ENCODE measurements around the gene CIAO1. TPM values are rescaled to one million over a fixed set of nuclear protein-coding genes. Genes with fewer than 3 reads are reported as not detected.

CIAO1 gene
- polyA plus RNA-seq, 3 donors, result 73.7 to 93.8 (median 89.4) TPM

DNA sequence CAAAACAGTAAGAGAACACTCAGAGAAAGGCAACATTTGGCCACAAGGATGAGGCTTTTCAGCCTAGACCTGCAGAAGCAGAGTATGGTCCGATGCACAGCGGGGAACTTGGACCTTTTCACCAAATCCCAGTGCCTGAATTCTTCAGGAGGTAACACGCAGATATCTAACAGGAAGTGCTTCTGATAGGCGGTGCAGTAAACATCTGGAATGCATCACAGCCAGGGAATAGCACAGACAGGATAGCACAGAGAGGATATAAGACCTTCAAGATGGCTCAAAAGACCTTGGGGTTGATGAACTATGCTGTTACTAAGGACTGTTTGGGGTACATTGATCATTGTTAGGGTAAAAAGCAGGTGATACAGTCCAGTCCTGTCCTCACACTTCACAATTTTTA lies 1.9 kb upstream of the CIAO1 start:
- peaks cover 58 to 73% of the 10 kb centered on the region in 2 donors for H3K4me1 ChIP-seq (ENCODE audit: control insufficient read depth in 1 of 2, insufficient read depth in 2 of 2, low read length in 2 of 2)
- H3K4me3 ChIP-seq (replicated peaks in 1 of 3; ENCODE audit: low read depth in 2 of 3, low read length in 3 of 3), result peak overlapping the region; percentile 95 to 98 (median 98)
- H2AFZ ChIP-seq (ENCODE audit: insufficient read depth, low read depth, low read length, poor library complexity, severe bottlenecking), result no peak overlapping the region
- H3K4me2 ChIP-seq (replicated peaks; ENCODE audit: extremely low read depth, low read length, poor library complexity, severe bottlenecking), result peak overlapping the region; percentile 99
- H3K36me3 ChIP-seq (replicated peaks in 1 of 2; ENCODE audit: control insufficient read depth in 1 of 2, insufficient read depth in 2 of 2, low read length in 2 of 2), result peaks cover 27 to 62% of the 10 kb centered on the region in 2 donors
- 95% methylated on average over 3 of the region's 4 CpGs for WGBS (ENCODE audit: insufficient coverage)
- peaks cover 88% of the 10 kb centered on the region for H3K79me2 ChIP-seq (ENCODE audit: insufficient read depth, low read length)
- Mint-ChIP-seq H3K4me3 (peak overlapping the region; percentile 90 to 96), H3K9me3 (no peaks in the 10 kb centered on the region), H3K27me3 (ENCODE audit: low read depth in 3 of 3) (peaks cover 0 to 3% (median 0%) of the 10 kb centered on the region in 3 donors), H3K36me3 (peaks cover 64 to 74% of the 10 kb centered on the region in 2 donors), H3K4me1 (peaks cover 63% of the 10 kb centered on the region), H3K27ac (peak overlapping the region; percentile 30 to 93 (median 85))
- no peak for DNase-seq
- H4K20me1 ChIP-seq (ENCODE audit: insufficient read depth, low read length), result peaks cover 40% of the 10 kb centered on the region
- TF ChIP-seq CTCF (IDR thresholded peaks at IDR 0.05), result no peak
- H3K9me3 ChIP-seq (replicated peaks in 1 of 2; ENCODE audit: control insufficient read depth in 1 of 2, insufficient read depth in 1 of 2, low read length in 2 of 2), result no peaks in the 10 kb centered on the region
- intact Hi-C loops (cut with micrococcal nuclease), result loop anchor here (2.0 to 10.0 kb wide), 5 partner anchors 23 to 269 kb away; partner anchors contain the start of genes ANKRD36C (in 1 of the 2), DUSP2 (in 1 of the 2) and STARD7 (in 1 of the 2)
- peak overlapping the region; percentile 97 for H3K9ac ChIP-seq (ENCODE audit: insufficient read depth, low read length, poor library complexity, severe bottlenecking)
- peak overlapping the region in 1 of 2 donors; percentile 97 for H3K27ac ChIP-seq (ENCODE audit: low read depth in 1 of 2, low read length in 2 of 2)
- H3K27me3 ChIP-seq (ENCODE audit: control insufficient read depth in 2 of 2, insufficient read depth in 2 of 2, low read length in 2 of 2), result no peaks in the 10 kb centered on the region

- Histone ChIP-seq H3K27ac (ENCODE audit: low read depth in 1 of 2, low read length in 2 of 2) (peak overlapping the region; percentile 41 to 97), H3K36me3 (replicated peaks in 1 of 2; ENCODE audit: control insufficient read depth in 1 of 2, insufficient read depth in 2 of 2, low read length in 2 of 2) (peaks cover 33 to 62% of the 10 kb centered on the region in 2 donors), H3K27me3 (ENCODE audit: control insufficient read depth in 2 of 2, insufficient read depth in 2 of 2, low read length in 2 of 2) (no peaks in the 10 kb centered on the region), H2AFZ (ENCODE audit: insufficient read depth, low read depth, low read length, poor library complexity, severe bottlenecking) (peak overlapping the region; percentile 92), H3K79me2 (ENCODE audit: insufficient read depth, low read length) (peaks cover 81% of the 10 kb centered on the region), H3K4me1 (ENCODE audit: control insufficient read depth in 1 of 2, insufficient read depth in 2 of 2, low read length in 2 of 2) (peaks cover 51 to 66% of the 10 kb centered on the region in 2 donors), H3K9me3 (replicated peaks in 1 of 2; ENCODE audit: control insufficient read depth in 1 of 2, insufficient read depth in 1 of 2, low read length in 2 of 2) (no peaks in the 10 kb centered on the region), H4K20me1 (ENCODE audit: insufficient read depth, low read length) (peaks cover 40% of the 10 kb centered on the region), H3K4me2 (replicated peaks; ENCODE audit: extremely low read depth, low read length, poor library complexity, severe bottlenecking) (peak overlapping the region; percentile 99), H3K4me3 (replicated peaks in 1 of 3; ENCODE audit: low read depth in 2 of 3, low read length in 3 of 3) (peak overlapping the region; percentile 95 to 98 (median 98)), H3K9ac (ENCODE audit: insufficient read depth, low read length, poor library complexity, severe bottlenecking) (peak overlapping the region; percentile 97)
- Mint-ChIP-seq H3K4me1 (peaks cover 56% of the 10 kb centered on the region), H3K36me3 (peaks cover 63 to 74% of the 10 kb centered on the region in 2 donors), H3K9me3 (no peaks in the 10 kb centered on the region), H3K27ac (peak overlapping the region; percentile 82 to 93 (median 87)), H3K4me3 (peak overlapping the region; percentile 90 to 96), H3K27me3 (ENCODE audit: low read depth in 3 of 3) (peaks cover 0 to 3% (median 0%) of the 10 kb centered on the region in 3 donors)
- WGBS (ENCODE audit: insufficient coverage), result 14% methylated on average over 28 of the region's 33 CpGs
- DNase-seq, result peak in 2 of 3 donors; percentile 47 to 52
- intact Hi-C loops (cut with micrococcal nuclease), result loop anchor here (2.0 to 10.0 kb wide), 7 partner anchors 24 to 270 kb away; partner anchors contain the start of genes ANKRD36C (in 1 of the 2), DUSP2 (in 1 of the 2), SNRNP200 (in 1 of the 2) and STARD7 (in 1 of the 2)
- TF ChIP-seq CTCF (IDR thresholded peaks at IDR 0.05), result peak; percentile 51
These were observed 1.2 kb upstream of the CIAO1 start for GRCh38 chr2:96264656-96265348.
